ENCODE measurements around the gene ERBB2.

- no peak for TF ChIP-seq CTCF (IDR thresholded peaks at IDR 0.05)
- TF ChIP-seq POLR2A (IDR thresholded peaks at IDR 0.05): no peak
Measured at GRCh38 chr17:39670746-39671145, 29.1 kb upstream of the ERBB2 start.
